Left hindlimb (tissue), 1 donor: ENCODE results near the gene INTS1.
"Not testable (repeated sequence)": the region's sequence is repeated elsewhere in the genome, so short reads cannot be mapped to it uniquely, and the experiment has no call there.

ENCODE experiments used
- DNase-seq: peaks from one replicate; pipeline ENCODE4 v3.0.0-alpha.2; 2018

The INTS1 gene

DNA sequence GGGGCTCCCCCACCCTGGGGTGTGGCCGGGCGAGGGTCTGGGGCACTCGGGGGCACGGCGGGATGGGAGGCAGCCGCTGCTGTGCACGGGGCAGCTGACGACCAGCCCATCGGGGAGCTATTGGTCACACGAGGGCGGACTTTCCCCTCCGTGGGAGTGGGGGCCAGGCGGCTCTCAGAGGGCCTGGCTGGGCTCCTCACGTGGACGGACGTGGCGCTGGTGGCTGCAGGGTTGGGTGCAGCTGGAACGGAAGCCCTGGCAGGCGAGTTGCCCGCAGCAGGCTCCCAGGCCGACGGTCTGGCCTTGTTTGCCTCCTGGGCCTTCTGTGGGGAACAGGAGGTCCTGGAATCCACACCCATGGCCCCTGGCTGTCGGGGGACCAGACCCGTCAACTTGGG is 59.3 kb downstream of the INTS1 start:
- DNase-seq = no peak

DNA sequence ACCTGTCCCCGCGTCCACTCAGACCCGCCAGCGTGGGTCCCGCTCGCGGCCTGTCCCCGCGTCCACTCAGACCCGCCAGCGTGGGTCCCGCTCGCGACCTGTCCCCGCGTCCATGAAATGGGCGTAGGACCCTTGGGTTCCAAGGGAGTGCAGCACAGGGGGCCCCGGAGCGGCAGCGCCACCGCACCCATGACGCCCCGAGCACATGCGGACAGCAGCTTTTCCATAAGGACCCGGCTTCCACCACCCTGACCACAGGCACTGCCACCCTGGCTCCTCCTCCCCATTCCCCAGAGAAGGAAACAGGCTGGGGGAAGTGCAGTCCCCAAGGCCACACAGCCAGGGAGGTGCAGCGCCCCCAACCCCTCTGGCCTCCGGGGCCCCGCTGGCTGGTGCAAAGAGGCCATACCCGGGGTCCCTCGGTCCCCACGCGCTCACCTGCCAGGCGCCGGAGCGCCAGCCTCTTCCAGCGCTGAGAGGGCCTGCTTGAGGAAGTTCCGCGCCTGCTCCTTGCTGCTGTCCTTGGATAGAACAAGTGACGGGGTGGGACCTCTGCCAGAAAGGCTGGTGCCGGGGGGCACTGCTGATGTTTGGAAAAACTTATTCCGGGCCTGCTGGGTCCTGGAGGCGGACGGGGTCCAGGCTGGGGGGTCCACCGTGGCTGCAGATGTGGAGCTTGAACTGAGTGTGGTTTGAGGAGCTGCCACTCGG is 59.8 kb downstream of the INTS1 start:
- DNase-seq = no peak

DNA sequence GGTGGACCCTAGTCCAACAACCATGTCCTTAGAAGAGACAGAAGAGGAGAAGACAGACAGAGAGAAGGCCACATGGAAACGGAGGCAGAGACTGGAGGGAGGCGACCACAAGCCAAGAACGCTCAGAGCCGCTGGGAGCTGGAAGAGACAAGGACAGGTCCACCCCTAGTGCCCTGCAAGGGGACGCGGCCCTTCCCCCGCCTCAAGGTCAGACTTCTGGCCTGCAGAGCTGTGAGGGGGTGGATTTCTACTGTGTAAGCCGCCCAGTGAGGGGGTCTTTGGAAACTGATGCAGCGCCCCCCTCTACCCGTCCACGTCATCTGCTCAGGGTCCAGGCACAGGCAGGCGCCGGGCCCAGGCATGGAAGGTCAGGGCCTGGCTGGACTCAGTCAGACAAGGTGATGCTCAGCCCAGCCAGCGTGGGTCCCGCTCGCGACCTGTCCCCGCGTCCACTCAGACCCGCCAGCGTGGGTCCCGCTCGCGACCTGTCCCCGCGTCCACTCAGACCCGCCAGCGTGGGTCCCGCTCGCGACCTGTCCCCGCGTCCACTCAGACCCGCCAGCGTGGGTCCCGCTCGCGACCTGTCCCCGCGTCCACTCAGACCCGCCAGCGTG is 60.5 kb downstream of the INTS1 start:
- DNase-seq = not testable (repeated sequence)

DNA sequence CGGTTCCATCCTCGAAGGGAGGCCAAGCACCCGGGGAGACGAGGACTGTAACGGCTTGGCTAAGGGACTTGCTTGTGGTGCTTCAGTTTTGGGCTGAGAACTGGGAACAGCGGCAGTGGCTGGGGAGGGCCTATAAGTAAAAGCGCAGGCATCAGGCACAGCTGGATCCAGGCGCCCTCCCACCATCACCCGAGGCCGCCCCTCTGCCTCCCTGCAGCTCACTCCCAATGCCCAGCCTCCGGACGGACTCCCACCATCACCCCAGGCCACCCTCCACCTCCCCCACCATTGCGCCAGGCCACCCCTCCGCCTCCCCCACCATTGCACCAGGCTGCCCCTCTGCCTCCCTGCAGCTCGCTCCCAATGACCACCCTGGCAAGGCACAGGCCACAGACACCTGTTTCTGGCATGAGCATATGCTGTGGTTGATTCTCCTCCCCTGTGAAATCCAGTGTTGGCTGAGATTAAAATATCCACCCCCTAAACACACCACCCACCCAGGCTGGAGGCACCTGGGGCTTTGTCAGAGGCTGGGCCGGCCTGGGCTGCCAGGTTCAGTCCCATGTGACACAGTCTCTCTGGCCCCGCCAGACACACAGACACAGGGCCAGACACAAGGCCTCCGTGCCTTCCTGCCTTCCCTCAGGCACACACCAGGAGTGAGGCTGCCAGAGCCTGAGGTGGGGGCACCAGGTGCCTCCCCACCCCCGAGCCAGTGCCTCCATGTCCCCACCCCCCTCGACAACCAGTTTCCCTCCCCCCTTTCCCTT is 61.6 kb downstream of the INTS1 start:
- DNase-seq = no peak

DNA sequence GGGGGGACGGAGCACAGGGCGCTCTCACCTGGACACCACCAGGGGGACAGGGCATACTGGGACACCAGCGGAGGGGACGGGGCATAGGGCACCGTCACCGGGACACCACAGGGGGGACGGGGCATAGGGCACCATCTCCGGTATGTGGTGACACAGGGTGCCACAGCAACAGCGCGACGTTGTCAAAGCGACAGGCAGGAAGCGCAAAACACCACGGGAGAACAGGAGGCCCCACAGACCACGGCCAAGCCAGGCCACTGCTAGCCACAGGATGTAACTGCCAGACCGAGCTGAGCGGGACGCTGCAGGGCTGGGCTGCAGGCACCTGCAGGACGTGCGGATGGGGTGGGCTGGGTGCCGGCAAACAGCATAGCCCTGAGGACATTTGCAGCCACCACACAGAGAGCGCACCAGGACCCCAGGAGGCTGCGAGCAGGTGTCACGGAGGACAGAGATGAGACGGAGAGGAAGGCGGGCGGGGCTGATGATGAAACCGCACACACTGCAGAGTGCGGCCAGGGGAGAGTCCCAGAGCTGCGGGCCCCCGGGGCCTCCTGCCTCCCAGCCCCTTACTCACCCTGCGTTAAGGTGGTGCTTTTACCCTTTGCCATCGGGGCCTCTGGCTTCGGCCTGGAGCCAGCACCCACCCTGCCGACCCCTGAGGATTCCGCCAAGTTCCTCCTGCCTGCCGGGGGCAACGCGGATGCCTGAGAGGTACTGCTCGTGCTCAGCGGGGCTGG is 62.4 kb downstream of the INTS1 start:
- no peak for DNase-seq

DNA sequence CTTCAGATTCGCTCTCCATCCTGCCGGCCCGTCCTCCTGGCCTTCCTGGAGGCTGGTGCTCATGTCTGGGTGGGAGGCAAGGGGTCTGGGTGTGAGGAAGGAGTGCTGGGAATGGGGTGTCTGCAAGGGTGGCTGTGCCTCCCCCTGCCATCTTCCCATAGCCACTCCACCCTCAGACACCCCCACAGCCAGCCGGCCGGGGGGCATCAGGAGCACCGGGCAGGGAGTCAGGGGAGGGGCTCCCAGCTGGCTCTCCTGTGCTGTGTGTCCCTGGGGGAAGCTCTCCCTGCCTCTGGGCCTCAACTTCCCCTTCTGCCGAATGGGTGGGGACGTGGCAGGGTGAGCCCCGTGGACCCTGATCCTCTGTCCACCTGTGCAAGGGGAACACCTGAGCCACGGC is 63.6 kb downstream of the INTS1 start:
- no peak for DNase-seq

DNA sequence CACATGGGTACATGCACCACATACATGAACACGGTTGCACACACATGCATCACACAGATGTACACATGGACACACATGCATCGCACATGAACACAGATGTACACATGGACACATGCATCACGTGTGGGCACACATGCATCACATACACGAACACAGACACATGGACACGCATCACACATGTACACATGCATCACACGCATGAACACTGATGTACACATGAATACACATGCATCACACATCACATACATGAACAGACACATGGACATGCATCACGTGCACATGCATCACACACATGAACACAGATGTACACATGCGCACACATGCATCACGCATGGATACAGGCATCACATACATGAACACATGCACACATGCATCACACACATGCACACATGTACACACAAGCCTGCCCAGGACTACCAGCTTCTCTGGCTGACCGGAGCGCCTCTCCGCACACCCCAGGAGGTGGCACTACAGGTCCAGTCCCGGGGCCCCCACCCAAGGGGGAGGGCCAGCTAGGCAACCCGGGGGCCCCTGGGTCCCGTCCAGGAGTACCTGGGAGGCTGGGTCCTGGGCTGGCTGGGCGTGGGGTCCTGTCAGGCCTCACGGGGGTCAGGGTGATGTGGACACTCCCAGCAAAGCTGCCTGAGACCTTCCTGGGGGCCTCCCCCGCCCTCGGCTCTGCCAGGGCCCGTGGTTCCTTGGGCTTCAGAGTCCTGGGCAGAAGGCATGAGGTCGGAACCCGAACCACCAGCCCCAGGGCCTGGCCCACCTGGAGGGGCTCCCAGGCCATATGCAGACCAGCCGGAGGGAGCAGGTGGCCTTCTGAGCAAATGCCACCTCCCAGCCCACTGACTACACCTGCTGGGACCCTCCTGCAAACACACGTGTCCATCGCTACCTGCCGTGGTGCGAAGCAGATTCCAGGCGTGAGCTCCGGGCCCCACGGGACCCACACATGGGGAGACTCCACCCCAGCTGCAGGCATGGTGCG is 64.5 kb downstream of the INTS1 start:
- no peak for DNase-seq

DNA sequence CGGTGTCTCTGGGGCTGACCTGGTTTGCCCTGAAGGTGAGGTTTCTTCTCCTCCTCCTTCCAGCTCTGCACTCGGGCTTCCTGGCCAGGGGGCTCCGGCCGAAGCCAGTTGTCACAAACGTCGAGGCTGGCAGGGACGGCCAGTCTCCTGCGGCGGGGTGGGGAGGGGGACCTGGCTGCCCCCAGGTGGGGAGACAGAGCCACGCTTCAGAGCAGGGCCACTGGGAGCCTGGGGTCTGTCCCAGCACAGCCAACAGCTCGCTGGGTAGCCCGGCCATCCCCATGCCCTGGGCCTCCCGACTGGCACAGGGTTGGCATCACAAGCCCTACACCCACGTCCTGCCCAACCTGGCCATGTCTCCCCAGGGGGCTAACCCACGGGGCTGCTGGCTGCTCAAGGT is 65.4 kb downstream of the INTS1 start:
- DNase-seq = no peak

DNA sequence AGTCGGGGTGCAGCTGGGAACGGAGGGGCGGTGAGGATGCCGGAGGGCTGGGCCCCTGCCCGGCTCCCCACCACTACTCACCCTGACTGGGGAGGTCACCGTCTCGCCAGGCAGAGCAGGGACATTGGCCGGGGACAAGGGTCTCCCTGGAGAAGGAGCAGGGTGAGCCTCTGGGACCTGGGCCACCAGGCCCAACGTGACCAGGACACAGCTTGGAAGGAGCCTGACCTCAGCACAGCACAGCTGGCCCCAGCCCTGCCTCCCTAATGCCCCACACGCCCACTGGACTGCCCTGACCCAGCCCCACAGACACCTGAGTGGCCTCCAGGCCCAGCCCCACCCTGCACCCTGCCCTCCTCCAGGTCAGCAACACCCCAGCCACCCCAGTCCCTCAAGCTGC is 66.0 kb downstream of the INTS1 start:
- no peak for DNase-seq

DNA sequence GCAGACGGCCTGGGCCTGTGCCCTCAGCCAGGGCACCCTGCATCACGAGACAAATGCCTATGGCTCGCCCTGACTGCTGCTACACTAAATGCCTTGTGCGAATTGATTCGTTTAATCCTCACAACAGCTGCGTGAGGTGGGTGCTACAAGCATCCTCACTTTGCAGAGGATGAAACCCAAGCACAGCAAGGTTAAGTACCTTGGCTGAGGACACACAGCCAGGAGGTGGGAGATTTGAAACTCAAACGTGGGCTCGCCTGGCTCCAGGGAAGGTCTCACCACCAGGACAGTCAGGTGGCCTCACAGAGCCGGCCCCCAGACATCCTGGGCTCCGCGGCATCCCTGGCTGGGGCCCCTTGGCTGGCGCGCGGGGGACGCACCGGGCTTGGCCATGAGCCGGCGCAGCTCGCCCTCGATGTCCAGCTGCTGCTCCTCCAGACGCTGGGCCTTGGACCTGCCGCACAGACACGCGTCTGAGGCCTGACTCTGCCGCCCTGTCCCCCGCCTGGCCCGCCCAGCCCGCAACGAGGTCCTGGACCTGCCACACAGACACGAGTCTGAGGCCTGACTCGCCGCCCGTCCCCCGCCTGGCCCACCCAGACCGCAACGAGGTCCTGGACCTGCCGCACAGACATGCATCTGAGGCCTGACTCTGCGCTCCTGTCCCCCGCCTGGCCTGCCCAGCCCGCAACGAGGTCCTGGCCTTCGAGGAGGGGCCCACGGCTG is 66.9 kb downstream of the INTS1 start:
- no peak for DNase-seq

DNA sequence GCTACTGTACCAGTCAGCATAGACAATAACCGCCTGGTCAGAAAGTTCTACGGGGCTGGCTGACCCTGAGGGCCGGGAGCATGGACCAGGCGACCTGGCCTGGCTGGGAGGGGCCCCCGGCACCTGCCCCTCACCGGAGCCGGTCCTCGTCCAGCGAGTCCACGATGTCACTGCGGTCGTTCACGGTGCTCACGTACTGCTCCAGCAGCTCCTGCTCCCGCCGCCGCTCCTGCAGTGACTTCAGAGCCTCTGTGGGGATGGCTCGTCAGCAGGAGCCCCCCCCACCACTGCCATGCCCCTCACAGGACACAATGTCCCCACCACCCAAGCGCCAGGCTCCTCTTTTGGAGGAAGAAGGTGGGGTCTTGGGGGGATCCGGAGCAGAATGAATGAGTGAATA is 67.6 kb downstream of the INTS1 start:
- no peak for DNase-seq

DNA sequence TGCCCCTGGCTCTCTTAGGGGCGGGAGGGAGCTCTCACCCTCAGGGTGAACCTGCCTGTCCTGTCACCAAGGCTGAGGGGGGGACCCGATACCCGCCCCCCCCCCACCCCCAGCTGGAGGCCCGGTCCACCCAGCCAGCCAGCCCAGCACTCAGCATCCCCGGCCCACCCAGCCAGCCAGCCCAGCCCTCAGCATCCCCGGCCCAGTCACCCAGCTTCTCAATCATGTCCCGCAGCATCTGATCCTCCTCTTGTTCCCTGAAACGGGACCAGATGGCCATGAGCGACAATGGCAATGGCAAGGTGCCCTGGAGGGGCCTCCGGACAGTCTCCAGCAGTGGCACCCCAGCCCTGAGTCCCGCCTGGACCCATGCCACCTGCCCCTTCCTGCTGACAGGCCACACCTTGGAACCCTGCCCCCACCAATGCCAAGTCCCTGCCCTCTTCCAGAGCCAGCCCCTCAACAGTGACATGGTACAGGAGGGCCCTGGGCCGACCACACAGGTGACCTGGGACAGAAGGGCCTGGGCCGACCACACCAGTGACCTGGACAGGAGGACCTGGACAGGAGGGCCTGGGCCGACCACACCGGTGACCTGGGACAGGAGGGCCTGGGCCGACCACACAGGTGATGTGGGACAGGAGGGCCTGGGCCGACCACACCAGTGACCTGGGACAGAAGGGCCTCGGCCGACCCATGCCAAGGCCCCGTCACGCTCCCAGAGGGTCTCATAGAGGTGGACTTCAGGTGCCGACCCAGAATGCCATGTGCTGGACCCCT is 69.1 kb downstream of the INTS1 start:
- DNase-seq = no peak

DNA sequence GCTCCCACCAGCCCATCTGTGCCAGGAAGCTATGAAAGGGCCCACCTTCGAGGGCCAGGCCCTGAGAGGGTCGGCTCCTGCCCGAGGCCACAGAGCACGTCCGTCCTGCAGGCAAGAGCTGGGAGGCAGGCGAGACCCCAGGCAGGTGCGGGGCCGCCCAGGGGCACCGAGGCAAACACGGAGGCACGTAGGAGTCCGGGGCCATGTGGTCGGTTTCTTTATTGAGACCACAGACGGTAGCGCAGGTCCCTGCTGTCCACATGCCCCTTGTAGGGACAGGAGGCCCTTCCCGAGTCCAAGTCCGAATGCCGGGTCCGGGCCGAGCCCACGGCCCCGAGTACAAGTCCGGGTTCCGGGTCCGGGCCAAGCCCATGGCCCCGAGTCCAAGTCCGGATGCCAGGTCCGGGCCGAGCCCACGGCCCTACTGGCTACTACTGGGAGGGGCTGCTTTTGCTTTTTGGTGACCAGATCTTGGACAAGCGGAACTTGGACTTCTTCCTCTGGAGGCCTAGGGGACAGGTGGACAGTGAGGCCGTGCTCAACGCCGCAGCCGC is 69.9 kb downstream of the INTS1 start:
- DNase-seq = no peak

DNA sequence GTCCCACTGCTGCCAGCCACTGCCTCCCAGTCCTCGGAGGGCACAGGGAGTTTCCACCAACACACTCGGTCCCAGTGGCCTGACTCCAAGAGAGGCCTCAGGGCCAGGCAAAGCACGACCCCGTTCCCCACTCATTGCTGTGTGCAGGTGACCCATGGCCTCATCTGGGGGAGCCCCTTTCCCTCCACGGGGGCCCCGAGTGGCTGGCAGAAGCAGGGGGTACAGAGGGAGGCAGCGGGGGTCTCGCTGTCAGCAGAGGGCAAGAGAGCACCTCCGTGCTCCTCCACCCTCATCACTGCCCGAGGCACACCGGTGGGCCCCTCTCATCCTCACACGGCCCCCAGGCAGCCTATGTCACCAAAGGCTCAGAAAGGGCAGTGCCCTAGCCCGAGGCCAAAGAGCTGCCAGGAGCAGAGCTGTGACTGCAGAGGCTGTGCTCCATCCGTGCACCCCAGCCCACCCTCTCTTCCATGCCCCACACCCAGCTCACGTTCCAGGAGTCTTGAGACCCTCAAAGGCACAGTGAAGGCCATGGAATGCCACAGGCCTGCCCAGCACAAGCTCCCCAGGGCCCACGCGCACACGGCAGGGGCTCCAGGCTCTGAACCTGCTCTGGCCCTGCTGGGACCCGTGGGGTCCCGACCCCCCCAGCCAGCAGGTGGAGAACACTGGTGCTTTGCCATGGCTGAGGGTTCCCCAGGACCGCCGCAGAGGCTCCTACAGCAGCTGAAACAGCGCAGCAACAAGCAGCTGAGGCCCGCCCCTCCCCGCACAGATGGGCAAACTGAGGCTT is 70.9 kb downstream of the INTS1 start:
- DNase-seq = no peak

DNA sequence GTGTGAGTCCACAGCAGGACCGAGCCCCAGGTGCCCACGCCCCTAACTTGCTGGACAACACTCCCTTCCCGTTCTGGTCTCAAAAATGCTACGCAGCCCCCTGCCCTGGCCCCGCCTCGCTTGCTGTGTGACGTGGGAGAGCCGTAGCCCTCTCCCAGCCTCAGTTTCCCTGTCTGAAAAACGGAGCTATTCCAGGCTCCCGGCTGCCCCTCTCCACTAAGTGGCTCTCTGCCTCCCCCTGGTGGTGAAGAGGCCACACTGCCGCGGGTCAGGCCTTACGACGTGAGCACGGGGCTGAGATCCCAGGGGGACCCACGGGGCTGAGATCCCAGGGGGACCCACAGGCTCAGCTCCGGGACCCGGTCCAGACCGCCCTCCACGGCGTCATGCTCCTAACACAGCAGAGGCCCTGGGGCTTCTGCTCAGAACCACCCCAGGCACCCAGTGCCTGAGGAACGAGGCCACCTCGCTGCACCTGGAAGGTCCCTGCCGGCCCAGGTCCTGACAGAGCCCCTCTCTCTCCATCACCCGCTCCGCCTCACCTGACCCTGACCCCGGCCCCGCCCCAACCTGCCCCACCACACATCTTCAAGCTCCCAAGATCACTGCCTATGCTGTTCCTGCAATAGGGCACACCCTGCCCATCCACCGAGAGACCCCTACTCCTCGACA is 71.6 kb downstream of the INTS1 start:
- no peak for DNase-seq

DNA sequence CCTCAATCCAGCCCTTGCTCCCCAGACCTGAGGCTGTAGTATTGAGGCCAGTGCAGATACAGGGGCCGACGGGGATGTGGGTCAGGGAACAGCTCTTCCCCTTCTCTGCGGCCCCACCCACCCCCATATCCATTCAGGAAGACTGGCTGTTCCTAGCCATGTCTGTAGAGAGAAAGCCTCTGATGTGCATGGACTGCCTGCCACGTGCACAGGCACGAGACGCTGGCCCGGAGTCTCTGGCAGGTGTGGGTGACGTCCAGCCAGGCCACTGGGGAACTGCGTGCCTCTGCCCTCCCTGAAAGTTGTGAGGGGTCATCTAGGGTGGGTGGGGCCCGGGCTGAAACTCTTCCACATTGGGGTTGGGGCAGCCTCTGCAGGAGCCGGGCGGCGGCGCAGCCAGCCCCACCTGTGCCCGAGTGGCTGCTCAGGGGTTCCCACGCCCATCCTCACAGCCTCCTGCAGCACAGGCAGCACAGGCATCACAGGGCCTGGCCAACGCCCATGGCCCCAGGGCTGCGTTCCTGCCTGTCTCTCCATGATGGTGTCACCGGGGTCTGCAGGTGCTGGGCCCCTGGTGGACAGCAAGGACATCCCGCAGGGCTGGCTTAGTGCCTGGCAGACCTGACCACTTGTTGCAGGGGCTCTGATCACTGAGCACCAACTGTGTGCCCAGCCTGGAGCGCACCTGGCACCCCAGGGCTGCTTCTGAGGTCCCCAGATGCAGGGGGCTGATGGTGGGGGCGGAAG is 72.4 kb downstream of the INTS1 start:
- no peak for DNase-seq

DNA sequence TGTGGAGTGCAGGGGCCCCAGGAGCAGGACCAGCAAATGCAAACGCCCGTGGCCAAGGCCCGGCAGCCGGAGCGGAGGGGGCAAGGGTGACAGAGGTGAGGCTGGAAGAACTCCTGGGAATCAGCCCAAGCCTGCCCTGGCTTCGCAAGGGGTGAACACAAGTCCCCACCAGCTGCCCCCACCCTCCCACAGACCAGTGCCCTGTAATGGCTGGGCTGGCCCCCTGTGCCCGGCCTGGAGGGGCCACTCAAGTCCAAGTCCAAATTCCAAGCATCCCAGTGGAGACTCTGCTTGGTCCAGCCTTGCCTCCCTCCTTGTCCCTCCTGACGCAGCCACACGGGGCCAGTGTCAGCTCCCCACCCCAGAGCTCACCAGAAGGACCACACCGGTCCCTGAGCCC is 73.0 kb downstream of the INTS1 start:
- DNase-seq = no peak
